ENCODE measurements around the gene NSD2. TPM values are rescaled to one million over a fixed set of nuclear protein-coding genes. Genes with fewer than 3 reads are reported as not detected.

NSD2 gene
- total and polyA plus RNA-seq, 9 of the 15 experiments (the other 6 are each of a cell fraction or from before 2014, with no cell fraction given): 6.4 to 126 (median 58.8) TPM

DNA sequence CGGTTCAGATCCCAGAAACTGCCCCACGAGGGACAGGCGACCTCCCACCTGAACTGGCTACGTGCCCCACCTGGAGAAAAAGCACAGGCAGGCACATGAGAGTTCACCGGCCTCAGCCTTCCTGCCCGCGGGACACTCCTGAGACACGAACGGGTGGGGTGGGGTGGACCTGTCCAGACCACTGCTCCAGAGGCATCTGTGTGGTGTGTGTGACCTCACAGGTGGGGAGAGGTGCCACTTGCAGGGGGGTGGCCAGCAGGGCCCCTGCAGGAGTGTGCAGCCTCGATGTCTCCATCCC is 119.1 kb downstream of the NSD2 start:
- TF ChIP-seq POLR2G (IDR thresholded peaks at IDR 0.05; ENCODE audit: low read depth, low read length): 0 out of 2 replicates have a peak, but pooled peaks have one; percentile 8
- TF ChIP-seq, protein P1, sequence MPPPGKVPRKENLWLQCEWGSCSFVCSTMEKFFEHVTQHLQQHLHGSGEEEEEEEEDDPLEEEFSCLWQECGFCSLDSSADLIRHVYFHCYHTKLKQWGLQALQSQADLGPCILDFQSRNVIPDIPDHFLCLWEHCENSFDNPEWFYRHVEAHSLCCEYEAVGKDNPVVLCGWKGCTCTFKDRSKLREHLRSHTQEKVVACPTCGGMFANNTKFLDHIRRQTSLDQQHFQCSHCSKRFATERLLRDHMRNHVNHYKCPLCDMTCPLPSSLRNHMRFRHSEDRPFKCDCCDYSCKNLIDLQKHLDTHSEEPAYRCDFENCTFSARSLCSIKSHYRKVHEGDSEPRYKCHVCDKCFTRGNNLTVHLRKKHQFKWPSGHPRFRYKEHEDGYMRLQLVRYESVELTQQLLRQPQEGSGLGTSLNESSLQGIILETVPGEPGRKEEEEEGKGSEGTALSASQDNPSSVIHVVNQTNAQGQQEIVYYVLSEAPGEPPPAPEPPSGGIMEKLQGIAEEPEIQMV (tag; conservative IDR thresholded peaks at IDR 0.05; ENCODE audit: low read depth): no peak
- FAIRE-seq (no peak), DNase-seq (ENCODE audit: extremely low read depth in 1 of 4, low spot score in 3 of 4) (no peak), ATAC-seq (no peak)
- peaks cover 42% of the 10 kb centered on the region for H3K79me2 ChIP-seq (ENCODE audit: control insufficient read depth, insufficient read depth, low read length)
- no peak overlapping the region for H3K4me3 ChIP-seq
- in situ Hi-C loops (cut with MboI) (no loop called here), intact Hi-C loops (cut with micrococcal nuclease) (no loop called here)
- no peaks in the 10 kb centered on the region for H3K27me3 ChIP-seq (ENCODE audit: control insufficient read depth in 2 of 2, insufficient read depth in 2 of 2, low read length in 2 of 2)
- H4K20me1 ChIP-seq (replicated peaks; ENCODE audit: control insufficient read depth, insufficient read depth, low read length): no peaks in the 10 kb centered on the region; the same call in 1 of the 2 replicates
- H3K9ac ChIP-seq (ENCODE audit: insufficient read depth in 1 of 2, low read depth in 2 of 2, low read length in 2 of 2): peak overlapping the region in 1 of 2 experiments; percentile 17; a peak in 1 of 4 replicates
- ChIA-PET CTCF (ENCODE audit: low intra/inter-chr PET ratio) (no interaction called here), POLR2A (no interaction called here)
- no peak overlapping the region for H3K4me2 ChIP-seq (ENCODE audit: insufficient read depth, low read length)
- WGBS (ENCODE audit: insufficient coverage, low coverage, missing lambda C conversion rate): 89% methylated on average over 7 of the region's 10 CpGs
- BruUV-seq (replicated peaks): no TSS peak
- H3K9me3 ChIP-seq (replicated peaks; ENCODE audit: control insufficient read depth, insufficient read depth, low read depth, low read length): no peaks in the 10 kb centered on the region
- H3K4me1 ChIP-seq (replicated peaks in 1 of 2; ENCODE audit: control insufficient read depth in 2 of 2, insufficient read depth in 2 of 2, low read length in 2 of 2): peaks cover 0 to 37% of the 10 kb centered on the region in 2 experiments; a peak in 3 of 5 replicates
- H3K9me1 ChIP-seq (ENCODE audit: control insufficient read depth, insufficient read depth, low read length): peaks cover 3% of the 10 kb centered on the region
- H2AFZ ChIP-seq (ENCODE audit: low read depth, low read length): no peak overlapping the region
- H3K36me3 ChIP-seq (ENCODE audit: control insufficient read depth, insufficient read depth, low read length): peaks cover 72% of the 10 kb centered on the region; the same call in 2 of the 3 replicates
- no peak overlapping the region for H3K27ac ChIP-seq (ENCODE audit: extremely low read depth, low read depth, low read length)

DNA sequence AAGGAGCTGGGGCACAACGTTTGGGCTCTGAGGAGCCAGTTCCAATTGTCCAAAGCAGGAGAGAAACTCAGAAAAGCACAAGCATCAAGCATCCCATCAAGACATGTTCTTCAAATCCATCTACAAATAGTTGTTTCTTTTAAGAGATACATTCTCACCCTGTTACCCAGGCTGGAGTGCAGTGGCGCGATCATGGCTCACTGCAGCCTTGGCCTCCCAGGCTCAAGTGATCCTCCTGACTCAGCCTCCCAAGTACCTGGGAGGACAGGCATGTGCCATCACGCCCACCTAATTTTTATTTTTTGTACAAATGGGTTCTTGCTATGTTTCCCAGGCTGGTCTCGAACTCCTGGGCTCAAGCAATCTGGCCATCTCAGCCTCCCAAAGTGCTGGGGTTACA is 119.5 kb downstream of the NSD2 start:
- ChIA-PET CTCF (ENCODE audit: low intra/inter-chr PET ratio) (no interaction called here), POLR2A (no interaction called here)
- H3K9me3 ChIP-seq (replicated peaks; ENCODE audit: control insufficient read depth, insufficient read depth, low read depth, low read length): no peaks in the 10 kb centered on the region
- no peak for FAIRE-seq
- no peak overlapping the region for H3K4me3 ChIP-seq
- in situ Hi-C loops (cut with MboI) (no loop called here), intact Hi-C loops (cut with micrococcal nuclease) (no loop called here)
- peaks cover 71% of the 10 kb centered on the region; the same call in 2 of the 3 replicates for H3K36me3 ChIP-seq (ENCODE audit: control insufficient read depth, insufficient read depth, low read length)
- no peak overlapping the region for H2AFZ ChIP-seq (ENCODE audit: low read depth, low read length)
- no peak for TF ChIP-seq NFIC (IDR thresholded peaks at IDR 0.05)
- TF ChIP-seq, protein P2, sequence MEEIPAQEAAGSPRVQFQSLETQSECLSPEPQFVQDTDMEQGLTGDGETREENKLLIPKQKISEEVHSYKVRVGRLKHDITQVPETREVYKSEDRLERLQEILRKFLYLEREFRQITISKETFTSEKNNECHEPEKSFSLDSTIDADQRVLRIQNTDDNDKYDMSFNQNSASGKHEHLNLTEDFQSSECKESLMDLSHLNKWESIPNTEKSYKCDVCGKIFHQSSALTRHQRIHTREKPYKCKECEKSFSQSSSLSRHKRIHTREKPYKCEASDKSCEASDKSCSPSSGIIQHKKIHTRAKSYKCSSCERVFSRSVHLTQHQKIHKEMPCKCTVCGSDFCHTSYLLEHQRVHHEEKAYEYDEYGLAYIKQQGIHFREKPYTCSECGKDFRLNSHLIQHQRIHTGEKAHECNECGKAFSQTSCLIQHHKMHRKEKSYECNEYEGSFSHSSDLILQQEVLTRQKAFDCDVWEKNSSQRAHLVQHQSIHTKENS (CRISPR knock-in tag; IDR thresholded peaks at IDR 0.05): no peak
- no peak for TF ChIP-seq HIVEP1 (CRISPR knock-in tag; IDR thresholded peaks at IDR 0.05)
- no peak for TF ChIP-seq PTTG1 (tag; IDR thresholded peaks at IDR 0.05; ENCODE audit: low read depth)
- TF ChIP-seq CREM (IDR thresholded peaks at IDR 0.05; ENCODE audit: low read depth): no peak
- TF ChIP-seq STAG1 (CRISPR knock-in tag; IDR thresholded peaks at IDR 0.05; ENCODE audit: borderline replicate concordance): no peak
- no peak for TF ChIP-seq BDP1 (IDR thresholded peaks at IDR 0.05; ENCODE audit: insufficient read depth, insufficient read length)
- ATAC-seq: no peak
- H3K79me2 ChIP-seq (ENCODE audit: control insufficient read depth, insufficient read depth, low read length): peaks cover 46% of the 10 kb centered on the region
- WGBS (ENCODE audit: insufficient coverage, low coverage, missing lambda C conversion rate): 87% methylated on average over 5 of the region's 5 CpGs
- peak overlapping the region in 1 of 2 experiments; percentile 17; a peak in 1 of 4 replicates for H3K9ac ChIP-seq (ENCODE audit: insufficient read depth in 1 of 2, low read depth in 2 of 2, low read length in 2 of 2)
- peaks cover 0 to 33% of the 10 kb centered on the region in 2 experiments; a peak in 3 of 5 replicates for H3K4me1 ChIP-seq (replicated peaks in 1 of 2; ENCODE audit: control insufficient read depth in 2 of 2, insufficient read depth in 2 of 2, low read length in 2 of 2)
- DNase-seq (ENCODE audit: extremely low read depth in 1 of 4, low spot score in 3 of 4): no peak
- H4K20me1 ChIP-seq (replicated peaks; ENCODE audit: control insufficient read depth, insufficient read depth, low read length): no peaks in the 10 kb centered on the region; the same call in 1 of the 2 replicates
- H3K4me2 ChIP-seq (ENCODE audit: insufficient read depth, low read length): no peak overlapping the region
- H3K27me3 ChIP-seq (ENCODE audit: control insufficient read depth in 2 of 2, insufficient read depth in 2 of 2, low read length in 2 of 2): no peaks in the 10 kb centered on the region
- BruUV-seq (replicated peaks): no TSS peak
- H3K27ac ChIP-seq (ENCODE audit: extremely low read depth, low read depth, low read length): no peak overlapping the region
- peaks cover 3% of the 10 kb centered on the region for H3K9me1 ChIP-seq (ENCODE audit: control insufficient read depth, insufficient read depth, low read length)

Data from K562 (cell line).